Cerebellar nuclear complex (tissue), 1 donor: Measurements from ENCODE around the gene GMPR.

Experiments
- DNase-seq, 2 experiments: peaks; one replicate each; lab custom pipeline; 2025; lab: John Stamatoyannopoulos, UW

GMPR gene

DNA sequence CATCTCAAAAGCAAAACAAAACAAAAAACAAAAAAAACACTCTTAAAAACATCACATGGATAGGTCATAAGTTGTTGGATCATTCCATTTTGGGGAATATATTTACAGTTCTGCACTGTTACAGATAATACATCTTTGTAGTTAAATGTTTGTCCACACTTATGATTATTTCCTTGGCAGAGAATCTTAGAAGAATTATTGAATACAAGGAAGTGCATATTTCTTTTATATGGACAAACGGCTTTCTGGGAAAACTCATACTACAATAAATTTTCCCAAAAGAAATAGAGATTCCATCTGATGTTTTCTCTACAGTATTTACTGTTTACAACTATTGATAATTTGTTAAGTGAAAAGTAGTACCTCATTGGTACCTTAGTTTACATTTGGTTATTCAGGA, 33.8 kb downstream of the GMPR start:
- DNase-seq = no peak

DNA sequence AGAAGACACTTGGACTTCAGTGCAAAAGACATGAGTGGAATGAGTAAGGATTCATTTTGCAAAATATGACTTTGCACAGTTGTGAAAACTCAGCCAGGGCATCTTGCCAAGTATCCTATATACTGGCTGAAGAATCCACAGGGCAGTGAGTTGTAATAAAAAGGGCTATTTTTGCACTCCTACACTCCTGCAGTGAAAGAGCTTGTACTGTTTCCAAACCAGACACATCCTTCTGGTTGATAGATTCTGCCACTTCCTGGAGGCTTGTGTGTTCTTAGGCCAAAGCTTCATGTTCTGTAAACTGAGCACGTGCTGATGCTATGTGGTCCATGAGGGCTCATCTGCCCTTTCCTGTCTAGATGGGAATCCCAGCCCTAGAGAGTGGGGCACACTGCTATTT, 34.9 kb downstream of the GMPR start:
- no peak for DNase-seq

DNA sequence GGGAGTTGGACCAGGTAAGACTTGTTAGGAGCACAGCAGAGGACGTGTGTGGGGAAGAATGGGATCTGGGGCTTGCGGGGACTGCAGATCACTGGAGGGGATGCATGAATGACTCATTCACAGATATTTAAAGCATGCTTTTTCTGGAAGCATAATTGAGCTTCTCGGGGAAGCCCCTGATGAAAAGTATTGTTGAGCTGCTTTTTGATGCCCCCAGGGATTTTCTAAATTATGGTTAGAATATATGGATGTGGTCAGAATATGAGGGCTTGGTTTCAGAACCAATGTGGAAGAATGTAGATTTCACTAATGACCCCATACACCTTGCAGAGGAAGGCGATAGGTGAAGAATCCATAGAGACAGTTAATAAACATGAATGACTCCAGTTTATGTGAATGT, 36.1 kb downstream of the GMPR start:
- DNase-seq = no peak

DNA sequence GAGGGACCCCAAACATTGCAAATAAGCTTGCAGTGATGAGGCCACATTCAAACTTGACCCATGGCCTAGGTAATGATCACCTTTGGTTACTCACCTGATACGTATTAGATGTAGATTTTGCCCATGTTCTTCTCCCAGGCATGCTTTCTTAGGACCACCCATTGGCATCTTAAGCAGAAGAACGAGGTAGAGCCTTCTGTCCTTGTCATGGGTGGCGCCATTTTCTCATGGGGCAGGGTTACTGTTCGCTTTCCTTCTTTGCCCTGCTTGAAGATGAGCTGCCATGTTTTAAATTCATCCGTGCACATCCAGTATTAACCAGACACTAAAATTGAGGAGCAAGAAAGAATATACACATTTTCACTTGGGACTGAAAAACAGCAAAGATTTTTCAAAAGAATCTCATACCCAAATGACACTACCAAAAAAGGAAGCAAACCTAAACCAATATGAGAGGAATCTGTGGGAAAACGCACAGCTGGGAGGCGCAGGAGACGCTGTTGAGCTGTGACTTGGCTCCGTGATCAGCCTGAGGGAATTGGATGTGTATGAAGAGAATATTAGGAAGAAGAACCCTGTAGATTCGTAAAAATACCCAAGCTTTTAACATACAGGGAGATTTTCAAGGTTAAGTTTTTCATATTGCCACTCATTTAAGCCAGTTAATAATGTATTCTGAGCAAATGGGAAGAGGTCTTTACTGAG, 36.6 kb downstream of the GMPR start:
- DNase-seq = no peak

DNA sequence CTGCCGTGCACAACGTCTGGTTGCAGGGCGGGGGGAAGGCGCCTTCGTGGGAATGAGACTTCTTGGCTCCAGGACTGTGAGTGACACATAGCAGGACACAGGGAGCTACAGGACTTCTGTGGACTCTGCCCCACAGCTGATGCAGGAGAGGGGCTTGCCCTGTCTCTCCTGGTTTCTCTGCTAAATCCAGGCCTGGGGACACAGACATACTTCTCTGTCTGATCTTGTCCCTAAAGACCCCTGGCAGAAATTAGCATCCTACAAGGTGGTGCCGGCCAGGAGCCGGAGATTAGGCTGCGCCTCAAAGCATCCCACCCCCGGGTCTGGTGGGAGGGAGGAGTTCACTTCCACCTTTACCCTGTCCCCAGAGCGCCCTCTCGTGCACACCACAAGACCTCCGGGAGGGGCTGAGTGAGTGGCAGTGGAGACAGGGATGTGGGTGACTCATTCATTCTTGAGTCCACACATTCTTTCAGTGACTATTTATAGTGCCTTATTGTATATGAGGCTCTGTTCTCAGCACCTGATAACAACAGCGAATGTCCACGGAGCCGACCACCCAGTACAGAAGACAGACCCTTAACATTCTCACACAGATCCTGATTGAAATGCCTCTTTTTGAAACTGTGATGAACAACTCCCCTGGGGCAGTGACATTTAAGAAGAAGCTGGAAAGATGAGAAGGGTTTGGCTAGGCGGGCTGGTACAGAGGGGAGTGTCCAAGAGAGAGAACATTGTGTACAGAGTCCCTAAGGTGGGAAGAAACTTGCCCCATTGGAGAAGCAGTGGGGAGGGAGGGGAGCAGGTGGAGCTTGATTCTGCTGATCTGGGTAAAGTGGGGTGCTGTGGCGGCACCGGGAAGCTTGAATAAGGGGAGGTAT, 39.0 kb downstream of the GMPR start:
- DNase-seq = no peak

DNA sequence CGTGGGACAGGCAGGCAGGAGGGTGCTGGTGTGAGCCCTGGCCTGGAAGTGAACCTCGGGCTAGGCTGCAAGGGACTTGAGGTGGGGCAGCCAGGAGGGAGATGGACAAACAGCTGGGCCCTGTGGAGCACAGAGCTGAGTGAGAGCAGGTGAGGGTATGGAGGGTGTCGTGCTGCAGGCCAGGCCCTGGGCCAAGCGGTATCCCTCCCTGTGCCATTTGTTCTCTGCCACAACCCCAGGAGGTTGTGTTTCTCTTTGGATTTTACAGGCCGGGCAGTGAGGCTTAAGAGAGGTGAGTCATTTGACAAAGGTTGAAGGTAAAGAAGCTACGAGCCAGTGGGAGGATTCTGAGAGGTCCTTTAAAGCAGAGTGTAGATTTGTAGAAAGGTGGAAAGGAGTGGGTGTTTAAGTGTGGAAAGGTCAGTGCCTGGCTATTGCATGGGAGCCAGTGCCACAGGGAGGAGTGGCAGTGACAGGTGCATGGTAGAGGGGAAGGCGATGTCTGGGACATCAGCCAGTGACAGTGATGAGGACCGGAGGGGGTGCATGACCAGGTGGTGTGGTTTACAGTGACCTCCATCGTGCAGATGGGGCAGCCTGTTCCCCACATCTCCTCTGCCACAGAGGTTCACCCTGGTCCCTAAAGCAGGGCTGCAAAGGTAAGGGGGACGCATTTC, 39.8 kb downstream of the GMPR start:
- peak in 1 of 2 experiments; percentile 30 for DNase-seq

DNA sequence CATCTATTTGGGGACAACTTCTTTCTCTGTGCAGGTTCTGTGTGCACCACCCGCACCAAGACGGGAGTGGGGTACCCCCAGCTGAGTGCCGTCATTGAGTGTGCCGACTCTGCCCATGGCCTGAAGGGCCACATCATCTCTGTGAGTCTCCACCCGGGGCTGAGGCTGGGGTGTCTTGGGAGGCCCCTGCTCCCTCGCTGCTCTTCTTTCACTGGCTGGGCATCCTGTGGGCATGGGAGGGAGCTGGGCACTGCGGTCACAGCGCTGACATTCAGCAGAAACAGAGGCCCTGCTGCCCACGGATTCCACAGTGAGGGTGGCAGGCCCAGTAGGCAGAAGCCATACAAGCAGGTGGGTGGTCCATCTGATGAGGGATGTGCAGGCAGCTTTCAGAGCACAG, 40.4 kb downstream of the GMPR start:
- no peak for DNase-seq

DNA sequence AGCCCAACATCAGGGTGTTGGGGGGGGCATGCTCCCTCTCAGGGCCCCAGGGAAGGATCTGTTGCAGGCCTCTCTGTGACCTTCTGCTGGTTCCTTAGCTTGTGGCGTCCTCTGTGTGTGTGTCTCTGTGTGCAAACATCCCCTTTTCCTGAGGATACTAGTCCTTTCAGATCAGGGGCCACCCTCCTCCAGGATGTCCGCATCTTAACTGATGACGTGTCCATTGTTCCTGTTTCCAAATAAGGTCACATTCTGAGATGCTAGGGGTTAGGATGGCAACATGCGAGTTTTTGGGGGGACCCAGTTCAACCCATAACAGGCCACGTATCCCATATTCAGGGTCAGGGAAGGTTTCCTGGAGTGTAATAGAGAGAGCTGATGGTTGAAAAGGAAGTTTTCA, 40.9 kb downstream of the GMPR start:
- DNase-seq = no peak

DNA sequence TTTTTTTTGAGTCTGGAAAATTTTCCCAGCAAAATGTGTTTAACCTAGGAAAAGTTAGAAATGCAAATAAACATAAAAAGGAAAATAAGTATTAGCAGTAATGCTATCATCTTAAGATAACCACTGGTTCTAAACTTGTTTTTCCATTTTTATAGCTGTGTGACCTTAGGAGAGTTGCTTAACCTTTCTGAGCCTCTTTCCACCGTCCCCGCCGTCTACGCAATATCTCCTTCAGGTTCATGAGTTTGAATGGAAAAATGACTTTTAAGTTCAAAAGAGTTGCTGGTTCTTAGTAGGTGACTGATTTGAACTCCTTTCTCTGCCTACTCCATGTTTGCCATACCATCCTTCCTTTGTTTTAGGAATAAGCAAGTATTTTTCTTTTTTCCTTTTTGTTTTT, 44.0 kb downstream of the GMPR start:
- no peak for DNase-seq

DNA sequence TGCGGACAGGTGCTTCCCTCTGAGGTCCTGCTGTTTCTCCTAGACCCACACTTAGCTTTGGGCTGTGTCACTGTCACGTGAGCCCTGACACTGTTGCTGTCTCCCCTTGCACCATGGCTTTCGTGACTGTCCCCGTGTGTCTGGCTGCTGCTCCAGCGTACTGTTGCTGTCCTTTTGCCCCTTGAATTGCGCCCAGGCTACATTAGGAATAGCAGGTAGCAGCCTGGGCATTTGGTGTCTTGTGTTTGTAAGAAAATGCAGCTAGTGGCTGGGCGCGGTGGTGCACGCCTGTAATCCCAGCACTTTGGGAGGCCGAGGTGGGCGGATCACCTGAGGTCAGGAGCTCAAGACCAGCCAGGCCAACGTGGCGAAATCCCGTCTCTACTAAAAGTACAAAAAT, 46.1 kb downstream of the GMPR start:
- no peak for DNase-seq

DNA sequence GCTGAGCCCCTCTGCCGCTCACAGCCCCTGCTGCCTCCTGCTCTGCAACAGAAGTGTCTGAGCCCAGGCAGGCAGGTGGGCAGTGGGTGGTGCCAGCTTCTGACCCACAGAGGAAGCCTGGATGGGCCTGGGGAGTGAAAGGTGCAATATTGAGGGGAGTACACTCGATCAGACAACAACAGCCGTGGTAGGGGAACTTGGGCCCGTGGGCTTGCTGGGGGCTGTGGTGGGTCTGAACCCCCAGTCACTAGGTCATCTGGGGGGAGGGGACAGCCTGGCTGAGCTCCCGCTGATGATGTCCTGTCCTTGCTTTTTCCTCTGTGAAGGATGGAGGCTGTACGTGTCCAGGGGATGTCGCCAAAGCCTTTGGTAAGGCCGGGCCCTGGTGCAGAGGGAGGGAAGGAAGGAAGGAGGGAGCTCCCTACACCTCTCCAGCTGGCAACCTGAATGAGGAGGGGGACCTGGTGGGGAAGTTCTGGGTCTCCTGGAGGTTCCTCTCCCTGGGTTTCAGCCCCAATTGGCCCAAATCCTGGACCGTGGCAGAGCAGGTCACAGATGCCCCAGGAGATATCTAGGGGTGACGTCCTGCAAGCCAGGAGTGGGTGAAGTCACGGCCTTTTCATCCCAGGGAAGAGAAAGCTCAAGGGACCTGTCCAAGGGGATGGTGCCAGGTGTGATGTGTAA, 47.2 kb downstream of the GMPR start:
- DNase-seq = no peak

DNA sequence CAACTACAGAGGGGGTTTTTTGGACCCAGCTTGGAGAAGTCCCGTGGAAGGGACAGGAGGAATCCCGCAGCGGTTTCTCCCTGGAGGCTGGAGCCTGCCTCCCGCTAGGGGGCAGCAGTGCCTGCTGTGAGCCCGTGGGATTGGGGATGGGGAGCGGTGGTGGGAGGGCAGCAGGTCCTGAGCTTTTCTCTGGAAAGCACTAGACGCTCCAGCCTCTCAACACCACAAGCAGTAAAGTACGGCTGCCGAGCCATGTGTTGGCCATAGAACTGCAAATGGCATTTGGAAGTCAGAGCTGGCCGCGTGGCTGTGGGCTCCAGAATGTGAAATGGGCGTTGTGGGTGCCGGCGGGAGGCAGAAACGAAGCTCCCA, 47.8 kb downstream of the GMPR start:
- no peak for DNase-seq

DNA sequence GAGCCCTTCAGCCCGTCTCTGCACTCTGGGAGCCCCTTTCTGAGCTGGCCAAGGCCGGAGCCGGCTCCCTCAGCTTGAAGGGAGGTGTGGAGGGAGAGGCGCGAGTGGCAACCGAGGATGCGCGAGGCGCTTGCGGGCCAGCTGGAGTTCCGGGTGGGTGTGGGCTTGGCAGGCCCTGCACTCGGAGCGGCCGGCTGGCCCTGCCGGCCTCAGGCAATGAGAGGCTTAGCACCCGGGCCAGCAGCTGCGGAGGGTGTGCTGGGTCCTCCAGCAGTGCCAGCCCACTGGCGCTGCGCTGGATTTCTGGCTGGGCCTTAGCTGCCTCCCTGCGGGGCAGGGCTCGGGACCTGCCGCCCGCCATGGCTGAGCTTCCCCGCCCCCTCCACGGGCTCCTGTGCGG, 49.8 kb downstream of the GMPR start:
- no peak for DNase-seq

DNA sequence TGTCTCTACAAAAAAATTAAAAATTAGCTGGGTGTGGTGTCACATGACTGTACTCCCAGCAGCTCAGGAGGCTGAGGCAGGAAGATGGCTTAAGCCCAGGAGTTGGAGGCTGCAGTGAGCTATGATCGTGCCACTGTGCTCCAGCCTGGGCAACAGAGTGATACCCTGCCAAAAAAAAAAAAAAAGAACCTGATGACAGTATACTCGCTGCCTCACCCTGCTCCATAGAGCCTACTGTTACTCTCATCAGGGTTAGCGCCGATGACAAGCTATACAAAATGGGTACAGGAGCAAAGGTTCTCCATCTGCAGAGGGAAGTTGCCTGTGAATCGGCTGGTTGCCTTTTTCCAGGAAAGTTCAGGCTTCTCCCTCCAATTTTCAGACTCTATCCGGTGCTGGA, 53.4 kb downstream of the GMPR start:
- DNase-seq = no peak

DNA sequence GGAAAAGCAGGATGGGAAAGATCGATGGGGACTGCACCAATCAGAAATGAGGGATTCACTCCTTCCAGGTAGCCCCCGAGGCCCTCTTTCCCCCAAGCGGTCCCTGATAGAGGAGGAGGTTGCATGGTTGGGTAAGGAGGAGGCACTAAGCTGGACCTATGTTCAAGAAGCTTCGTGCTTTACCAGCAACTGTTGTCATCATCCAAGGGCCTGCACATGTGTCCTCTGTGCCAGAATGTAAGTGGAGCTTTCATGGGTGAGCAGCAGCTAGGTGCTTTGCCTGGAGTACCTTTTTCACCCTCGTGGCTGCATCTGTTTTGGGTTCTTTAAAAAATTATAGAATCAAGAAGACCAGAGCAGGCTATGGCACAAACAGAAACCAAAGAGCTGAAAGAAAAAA, 54.0 kb downstream of the GMPR start:
- DNase-seq = no peak

DNA sequence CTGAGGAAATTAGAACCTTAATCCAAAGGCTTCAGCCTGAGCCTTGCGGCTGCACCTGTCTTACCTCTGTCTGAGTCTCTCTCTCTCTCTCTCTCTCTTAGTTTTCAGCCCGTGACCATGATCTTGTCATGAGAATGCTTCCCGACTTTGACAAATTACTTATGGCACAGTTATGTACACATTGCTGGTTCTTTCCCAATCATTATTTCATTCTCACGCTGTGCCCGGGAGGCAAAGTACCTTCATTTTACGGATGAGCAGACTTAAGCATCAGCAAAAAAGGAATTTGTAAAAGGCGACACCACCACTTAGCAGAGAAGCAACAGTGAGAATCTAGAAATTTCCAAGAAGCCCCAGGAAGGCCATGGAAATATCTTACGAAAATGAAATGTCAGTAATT, 54.6 kb downstream of the GMPR start:
- DNase-seq = no peak

DNA sequence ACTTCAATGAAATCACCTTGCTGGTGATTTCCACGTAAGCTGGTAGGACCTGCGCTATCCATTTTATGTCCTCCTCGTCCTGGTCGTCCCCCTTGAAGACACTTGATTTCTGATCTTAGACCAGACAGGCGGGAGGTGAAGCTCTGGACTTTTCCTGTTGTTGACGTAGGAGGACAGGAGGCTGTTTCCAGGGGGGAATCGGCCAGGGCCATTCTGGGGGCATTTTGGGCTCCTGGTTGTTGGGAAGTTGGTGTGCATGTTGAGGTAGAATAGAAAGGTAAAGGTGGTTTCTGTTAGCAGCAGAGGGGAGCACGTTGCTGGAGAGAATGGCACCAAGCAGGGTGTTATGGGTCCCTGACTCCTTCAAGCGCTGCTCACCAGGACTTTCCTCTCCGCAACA, 56.0 kb downstream of the GMPR start:
- no peak for DNase-seq

DNA sequence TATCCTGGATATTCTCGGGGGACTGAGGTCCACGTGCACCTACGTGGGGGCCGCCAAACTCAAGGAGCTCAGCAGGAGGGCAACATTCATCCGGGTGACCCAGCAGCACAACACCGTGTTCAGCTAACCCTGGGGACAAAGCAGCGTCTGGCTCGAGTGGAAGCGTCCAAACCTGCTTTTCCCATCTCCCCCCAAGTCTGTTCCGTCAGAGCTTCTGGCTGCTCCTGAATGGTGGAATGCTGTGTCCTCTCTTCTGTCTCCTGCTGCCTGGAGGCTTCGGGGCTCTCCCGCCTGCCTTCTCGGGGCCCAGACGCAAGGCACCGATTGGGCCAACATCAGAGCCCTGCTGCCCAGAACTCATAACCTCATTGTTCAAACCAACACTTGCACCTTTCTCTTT, 56.7 kb downstream of the GMPR start:
- no peak for DNase-seq

DNA sequence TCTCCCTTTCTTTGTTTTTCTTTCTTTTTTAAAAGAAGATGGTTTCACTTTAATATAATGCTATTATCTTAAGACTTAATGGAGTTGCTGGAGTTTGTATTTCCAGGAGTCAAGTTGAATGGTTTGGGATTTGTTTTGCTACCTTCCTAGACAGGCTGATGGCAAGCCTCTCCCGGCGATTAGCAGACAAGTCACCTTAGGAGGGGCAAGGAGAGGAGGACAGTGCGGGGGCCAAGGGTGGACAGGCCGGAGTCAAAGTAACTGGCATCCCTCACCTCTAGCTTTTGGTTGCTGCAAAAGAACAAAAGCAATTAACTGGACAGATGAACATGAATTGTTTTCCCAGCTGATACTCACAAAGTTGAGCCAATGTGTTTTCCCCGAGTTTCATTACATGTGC, 57.1 kb downstream of the GMPR start:
- no peak for DNase-seq

DNA sequence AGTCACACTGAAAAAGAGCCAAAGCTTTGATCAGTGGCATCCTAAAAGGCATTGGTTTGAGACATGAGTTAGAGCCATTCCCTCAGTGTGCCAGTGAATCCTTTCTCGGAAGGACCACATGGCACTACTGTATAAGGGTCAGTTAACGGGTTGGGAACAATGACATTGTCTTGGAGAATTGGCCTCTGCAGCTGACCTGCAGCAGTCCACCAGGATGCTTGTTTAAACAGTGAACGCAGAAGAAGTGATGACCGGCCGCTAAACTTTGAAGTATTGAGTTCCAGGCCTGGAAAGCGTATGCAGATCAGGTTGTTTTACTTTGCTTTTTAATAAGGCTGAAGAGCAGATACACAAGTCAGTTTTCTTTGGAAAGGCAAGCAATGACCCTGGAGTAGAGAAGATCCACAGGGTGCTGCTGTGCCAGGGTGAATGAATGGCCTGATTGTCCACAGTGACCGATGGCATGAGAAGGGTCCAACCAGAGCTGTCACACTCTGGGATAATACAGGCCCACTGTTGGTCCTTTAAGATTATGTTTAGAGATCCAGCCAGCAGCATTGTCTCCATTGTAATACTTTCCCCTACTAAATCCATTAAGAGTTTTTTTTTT, 57.8 kb downstream of the GMPR start:
- DNase-seq = no peak

DNA sequence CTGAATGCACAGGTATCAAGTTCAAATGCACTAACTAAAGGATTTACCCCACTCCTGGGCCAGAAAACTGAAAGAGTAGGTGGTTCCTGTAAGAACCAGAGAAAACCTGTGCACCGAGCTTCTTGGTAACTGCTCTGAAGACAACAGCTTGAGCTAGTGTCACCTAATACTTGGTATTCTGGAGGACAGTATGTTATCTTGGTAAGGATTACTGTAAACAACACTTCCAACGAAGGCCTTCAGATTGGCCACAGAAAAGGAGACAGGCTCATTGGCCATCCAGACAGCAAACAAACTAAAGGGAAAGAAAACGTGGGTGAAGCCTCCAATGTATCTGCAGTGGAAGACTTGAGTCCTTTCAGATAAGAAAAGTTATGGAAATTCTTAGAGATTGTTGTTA, 61.5 kb downstream of the GMPR start:
- DNase-seq = no peak

DNA sequence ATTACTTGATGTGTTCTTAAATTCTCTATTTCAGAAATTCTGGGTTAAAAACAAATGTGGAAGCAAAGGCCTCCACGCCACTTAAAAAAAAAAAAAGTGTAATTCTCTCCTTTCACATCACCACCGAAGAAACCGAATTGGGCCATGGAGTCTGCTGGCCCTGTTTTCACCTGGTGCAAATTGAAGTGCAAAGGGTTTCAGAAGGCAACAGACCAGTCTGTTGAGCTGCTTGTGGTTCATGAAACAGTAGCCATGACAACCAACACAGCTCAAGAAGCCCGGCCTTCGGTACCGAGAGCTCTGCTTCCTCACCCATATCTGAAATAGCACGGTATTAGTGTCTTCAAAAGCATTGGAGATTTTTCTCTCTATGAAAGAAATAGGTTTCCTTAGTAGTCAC, 63.1 kb downstream of the GMPR start:
- no peak for DNase-seq
